22Rv1 (cell line): Measurements from ENCODE around the gene DBNL.

Experiments used
- ZFX ChIP-seq: fragments of 450-650 bp; IDR thresholded peaks from 2 replicates; pipeline ENCODE4 v1.6.1; 2017; ENCODE audit warnings: antibody characterized with exemption, borderline replicate concordance
- TF ChIP-seq, protein P1 (sequence below): fragments of 450-650 bp; IDR thresholded peaks from 2 replicates; pipeline ENCODE4 v1.5.1; 2017; ENCODE audit warnings: mild to moderate bottlenecking

DNA sequence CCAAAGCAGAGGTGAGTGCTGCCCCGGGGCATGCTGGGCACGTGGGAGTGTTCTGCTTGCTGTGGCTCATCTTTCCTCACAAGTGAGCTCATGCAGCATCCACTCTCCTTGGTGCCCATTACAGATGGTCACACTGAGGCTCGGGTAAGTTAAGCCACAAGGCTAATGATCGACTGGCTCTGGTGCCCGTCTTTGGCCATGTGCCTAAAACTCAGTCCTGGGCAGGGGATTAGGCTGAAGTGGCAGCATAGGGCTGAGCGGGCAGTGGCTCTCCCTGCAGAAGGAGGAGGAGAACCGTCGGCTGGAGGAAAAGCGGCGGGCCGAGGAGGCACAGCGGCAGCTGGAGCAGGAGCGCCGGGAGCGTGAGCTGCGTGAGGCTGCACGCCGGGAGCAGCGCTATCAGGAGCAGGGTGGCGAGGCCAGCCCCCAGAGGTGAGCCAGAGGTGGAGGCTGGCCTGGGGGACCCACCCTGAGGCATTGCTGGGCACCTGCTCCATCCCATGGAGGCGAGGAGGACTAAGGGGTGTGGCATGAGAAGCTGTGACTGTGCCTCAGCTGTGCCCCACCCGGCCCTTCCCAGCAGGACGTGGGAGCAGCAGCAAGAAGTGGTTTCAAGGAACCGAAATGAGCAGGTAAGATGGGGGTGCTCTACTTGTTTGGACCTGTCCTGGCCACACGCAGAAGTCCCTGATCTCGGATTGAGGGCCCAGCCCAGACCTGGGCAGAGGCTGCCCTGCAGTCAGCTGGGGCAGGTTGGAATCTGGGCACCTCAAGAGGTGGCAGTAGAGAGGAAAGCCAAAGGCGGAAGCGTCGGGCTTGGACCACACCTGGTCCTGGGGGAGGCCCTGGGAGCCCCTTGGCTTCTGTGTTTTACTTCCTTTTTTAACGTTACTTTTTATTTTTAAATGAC, 13.6 kb downstream of the DBNL start:
- TF ChIP-seq, protein P1, sequence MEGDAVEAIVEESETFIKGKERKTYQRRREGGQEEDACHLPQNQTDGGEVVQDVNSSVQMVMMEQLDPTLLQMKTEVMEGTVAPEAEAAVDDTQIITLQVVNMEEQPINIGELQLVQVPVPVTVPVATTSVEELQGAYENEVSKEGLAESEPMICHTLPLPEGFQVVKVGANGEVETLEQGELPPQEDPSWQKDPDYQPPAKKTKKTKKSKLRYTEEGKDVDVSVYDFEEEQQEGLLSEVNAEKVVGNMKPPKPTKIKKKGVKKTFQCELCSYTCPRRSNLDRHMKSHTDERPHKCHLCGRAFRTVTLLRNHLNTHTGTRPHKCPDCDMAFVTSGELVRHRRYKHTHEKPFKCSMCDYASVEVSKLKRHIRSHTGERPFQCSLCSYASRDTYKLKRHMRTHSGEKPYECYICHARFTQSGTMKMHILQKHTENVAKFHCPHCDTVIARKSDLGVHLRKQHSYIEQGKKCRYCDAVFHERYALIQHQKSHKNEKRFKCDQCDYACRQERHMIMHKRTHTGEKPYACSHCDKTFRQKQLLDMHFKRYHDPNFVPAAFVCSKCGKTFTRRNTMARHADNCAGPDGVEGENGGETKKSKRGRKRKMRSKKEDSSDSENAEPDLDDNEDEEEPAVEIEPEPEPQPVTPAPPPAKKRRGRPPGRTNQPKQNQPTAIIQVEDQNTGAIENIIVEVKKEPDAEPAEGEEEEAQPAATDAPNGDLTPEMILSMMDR: no peak
- no peak for TF ChIP-seq ZFX
